Prostate gland (tissue), 2 donors: ENCODE measurements around the gene SLC25A44.

Experiments used
- CTCF ChIP-seq, 4 experiments: fragments of 200-600 bp in 2 of 4; fragments of 450-650 bp in 2 of 4; sonication (generic) in 2 of 4; IDR thresholded peaks; 1 replicate in 3 of 4; 2 replicates in 1 of 4; pipeline ENCODE4 v1.5.1; 2016 to 2019; ENCODE audit warnings: antibody characterized with exemption in 4 of 4, mild to moderate bottlenecking in 2 of 4, moderate library complexity in 2 of 4
- POLR2A ChIP-seq: fragments of 450-650 bp; IDR thresholded peaks from one replicate; pipeline ENCODE4 v1.6.1; 2016; ENCODE audit warnings: antibody characterized with exemption, mild to moderate bottlenecking
- POLR2AphosphoS5 ChIP-seq: sonication (generic); formaldehyde crosslinking; IDR thresholded peaks from one replicate; pipeline ENCODE4 v1.6.1; 2017; ENCODE audit warnings: antibody characterized with exemption

- TF ChIP-seq POLR2A, result no peak
- TF ChIP-seq CTCF (IDR thresholded peaks at IDR 0.05), result no peak
- TF ChIP-seq POLR2AphosphoS5, result no peak
Measured at GRCh38 chr1:156152628-156153027, 41.3 kb upstream of the SLC25A44 start.
